ENCODE measurements around the gene ARL9.

ARL9 gene

GRCh38 chr4:56531823-56532222 is 26.2 kb downstream of the ARL9 start:
- Histone ChIP-seq H3K23ac (ENCODE audit: low read length) (no peak overlapping the region), H4K12ac (ENCODE audit: low read depth, low read length) (no peak overlapping the region), H3K4me3 (ENCODE audit: low read depth, low read length) (no peak overlapping the region), H3K9ac (ENCODE audit: low read length) (no peak overlapping the region), H4K91ac (ENCODE audit: low read depth, low read length) (no peak overlapping the region), H3K4me2 (ENCODE audit: low read length) (no peak overlapping the region), H3K79me1 (ENCODE audit: low read length) (no peaks in the 10 kb centered on the region), H3K14ac (ENCODE audit: low read length) (no peak overlapping the region), H3K36me3 (ENCODE audit: control insufficient read depth in 1 of 2, insufficient read depth in 2 of 2, low read length in 2 of 2) (no peaks in the 10 kb centered on the region), H3K4ac (ENCODE audit: low read depth, low read length) (no peak overlapping the region), H2AFZ (ENCODE audit: insufficient read depth, low read length, poor library complexity) (no peak overlapping the region), H4K8ac (ENCODE audit: low read depth, low read length) (no peak overlapping the region), H2AK5ac (ENCODE audit: low read length) (no peak overlapping the region), H3K79me2 (ENCODE audit: control insufficient read depth, insufficient read depth, low read length, poor library complexity) (no peaks in the 10 kb centered on the region), H3K4me1 (ENCODE audit: control insufficient read depth in 1 of 2, insufficient read depth in 2 of 2, low read length in 2 of 2) (peaks cover 5 to 10% of the 10 kb centered on the region in 2 experiments), H3K27ac (ENCODE audit: low read depth, low read length) (no peak overlapping the region), H3K18ac (ENCODE audit: low read length) (no peak overlapping the region), H2BK5ac (ENCODE audit: low read depth, low read length, poor library complexity) (no peak overlapping the region), H3K27me3 (ENCODE audit: insufficient read depth, low read length) (peaks cover 17% of the 10 kb centered on the region), H3K9me3 (ENCODE audit: insufficient read depth, low read depth, low read length) (no peaks in the 10 kb centered on the region), H2BK120ac (ENCODE audit: insufficient read depth, low read length, poor library complexity) (no peak overlapping the region), H2BK12ac (ENCODE audit: low read length) (no peak overlapping the region)
- DNase-seq = no peak
- no CpG with 5 or more reads among the region's 4 CpGs for WGBS (ENCODE audit: extremely low coverage, insufficient coverage, insufficient read length)

GRCh38 chr4:56532239-56532638 is 26.6 kb downstream of the ARL9 start:
- H3K18ac ChIP-seq (ENCODE audit: low read length) = no peak overlapping the region

GRCh38 chr4:56535915-56536314 is 30.3 kb downstream of the ARL9 start:
- DNase-seq = no peak
- Histone ChIP-seq H3K23ac (ENCODE audit: low read length) (no peak overlapping the region), H3K14ac (ENCODE audit: low read length) (no peak overlapping the region), H3K4me1 (ENCODE audit: control insufficient read depth in 1 of 2, insufficient read depth in 2 of 2, low read length in 2 of 2) (peaks cover under 1 to 2% of the 10 kb centered on the region in 2 experiments), H3K18ac (ENCODE audit: low read length) (no peak overlapping the region), H2AK5ac (ENCODE audit: low read length) (no peak overlapping the region), H3K27me3 (ENCODE audit: insufficient read depth, low read length) (peaks cover 14% of the 10 kb centered on the region), H3K79me1 (ENCODE audit: low read length) (no peaks in the 10 kb centered on the region), H2BK5ac (ENCODE audit: low read depth, low read length, poor library complexity) (no peak overlapping the region), H3K4me2 (ENCODE audit: low read length) (no peak overlapping the region), H2AFZ (ENCODE audit: insufficient read depth, low read length, poor library complexity) (no peak overlapping the region), H3K27ac (ENCODE audit: low read depth, low read length) (no peak overlapping the region), H3K9me3 (ENCODE audit: insufficient read depth, low read depth, low read length) (no peaks in the 10 kb centered on the region), H2BK120ac (ENCODE audit: insufficient read depth, low read length, poor library complexity) (no peak overlapping the region), H3K4me3 (ENCODE audit: low read depth, low read length) (no peak overlapping the region), H4K91ac (ENCODE audit: low read depth, low read length) (no peak overlapping the region), H3K79me2 (ENCODE audit: control insufficient read depth, insufficient read depth, low read length, poor library complexity) (no peaks in the 10 kb centered on the region), H4K12ac (ENCODE audit: low read depth, low read length) (no peak overlapping the region), H4K8ac (ENCODE audit: low read depth, low read length) (no peak overlapping the region), H3K9ac (ENCODE audit: low read length) (no peak overlapping the region), H3K36me3 (ENCODE audit: control insufficient read depth in 1 of 2, insufficient read depth in 2 of 2, low read length in 2 of 2) (no peaks in the 10 kb centered on the region), H2BK12ac (ENCODE audit: low read length) (no peak overlapping the region), H3K4ac (ENCODE audit: low read depth, low read length) (no peak overlapping the region)
- no CpG with 5 or more reads among the region's 7 CpGs for WGBS (ENCODE audit: extremely low coverage, insufficient coverage, insufficient read length)

More at GRCh38 chr4:56532239-56532638, 26.6 kb downstream of the ARL9 start:
- Histone ChIP-seq H3K27me3 (ENCODE audit: insufficient read depth, low read length) (peaks cover 17% of the 10 kb centered on the region), H3K79me1 (ENCODE audit: low read length) (no peaks in the 10 kb centered on the region), H3K79me2 (ENCODE audit: control insufficient read depth, insufficient read depth, low read length, poor library complexity) (no peaks in the 10 kb centered on the region), H2BK5ac (ENCODE audit: low read depth, low read length, poor library complexity) (no peak overlapping the region), H2AK5ac (ENCODE audit: low read length) (no peak overlapping the region), H3K23ac (ENCODE audit: low read length) (no peak overlapping the region), H3K4me1 (ENCODE audit: control insufficient read depth in 1 of 2, insufficient read depth in 2 of 2, low read length in 2 of 2) (peaks cover 5 to 10% of the 10 kb centered on the region in 2 experiments), H3K4me3 (ENCODE audit: low read depth, low read length) (no peak overlapping the region), H2BK120ac (ENCODE audit: insufficient read depth, low read length, poor library complexity) (no peak overlapping the region), H2BK12ac (ENCODE audit: low read length) (no peak overlapping the region), H4K12ac (ENCODE audit: low read depth, low read length) (no peak overlapping the region), H3K14ac (ENCODE audit: low read length) (no peak overlapping the region), H2AFZ (ENCODE audit: insufficient read depth, low read length, poor library complexity) (no peak overlapping the region), H4K8ac (ENCODE audit: low read depth, low read length) (no peak overlapping the region), H3K36me3 (ENCODE audit: control insufficient read depth in 1 of 2, insufficient read depth in 2 of 2, low read length in 2 of 2) (no peaks in the 10 kb centered on the region), H3K4ac (ENCODE audit: low read depth, low read length) (no peak overlapping the region), H3K4me2 (ENCODE audit: low read length) (no peak overlapping the region), H3K27ac (ENCODE audit: low read depth, low read length) (no peak overlapping the region), H3K9me3 (ENCODE audit: insufficient read depth, low read depth, low read length) (no peaks in the 10 kb centered on the region), H3K9ac (ENCODE audit: low read length) (no peak overlapping the region), H4K91ac (ENCODE audit: low read depth, low read length) (no peak overlapping the region)
- WGBS (ENCODE audit: extremely low coverage, insufficient coverage, insufficient read length) = no CpG with 5 or more reads among the region's 2 CpGs
- DNase-seq = no peak

GRCh38 chr4:56537147-56537546 is 31.6 kb downstream of the ARL9 start:
- Histone ChIP-seq H3K18ac (ENCODE audit: low read length) (no peak overlapping the region), H3K4me3 (ENCODE audit: low read depth, low read length) (no peak overlapping the region), H3K4me1 (ENCODE audit: control insufficient read depth in 1 of 2, insufficient read depth in 2 of 2, low read length in 2 of 2) (no peaks in the 10 kb centered on the region), H3K9me3 (ENCODE audit: insufficient read depth, low read depth, low read length) (no peaks in the 10 kb centered on the region), H2BK5ac (ENCODE audit: low read depth, low read length, poor library complexity) (no peak overlapping the region), H4K8ac (ENCODE audit: low read depth, low read length) (no peak overlapping the region), H3K79me1 (ENCODE audit: low read length) (no peaks in the 10 kb centered on the region), H3K36me3 (ENCODE audit: control insufficient read depth in 1 of 2, insufficient read depth in 2 of 2, low read length in 2 of 2) (no peaks in the 10 kb centered on the region), H3K4ac (ENCODE audit: low read depth, low read length) (no peak overlapping the region), H2AK5ac (ENCODE audit: low read length) (no peak overlapping the region), H3K27ac (ENCODE audit: low read depth, low read length) (no peak overlapping the region), H4K91ac (ENCODE audit: low read depth, low read length) (no peak overlapping the region), H4K12ac (ENCODE audit: low read depth, low read length) (no peak overlapping the region), H3K14ac (ENCODE audit: low read length) (no peak overlapping the region), H2AFZ (ENCODE audit: insufficient read depth, low read length, poor library complexity) (no peak overlapping the region), H3K9ac (ENCODE audit: low read length) (no peak overlapping the region), H3K27me3 (ENCODE audit: insufficient read depth, low read length) (peaks cover 2% of the 10 kb centered on the region), H2BK120ac (ENCODE audit: insufficient read depth, low read length, poor library complexity) (no peak overlapping the region), H3K23ac (ENCODE audit: low read length) (no peak overlapping the region), H2BK12ac (ENCODE audit: low read length) (no peak overlapping the region), H3K79me2 (ENCODE audit: control insufficient read depth, insufficient read depth, low read length, poor library complexity) (no peaks in the 10 kb centered on the region), H3K4me2 (ENCODE audit: low read length) (no peak overlapping the region)
- no peak for DNase-seq
- WGBS (ENCODE audit: extremely low coverage, insufficient coverage, insufficient read length) = no CpG with 5 or more reads among the region's 1 CpG
